Measurements from ENCODE around the gene PCP4L1.

The PCP4L1 gene

GRCh38 chr1:161258439-161259344 is at the start of gene PCP4L1:
TSS of gene PCP4L1 (plus strand) at chr1:161258745. CDS start at chr1:161258975, 230 bp downstream.
- peak; percentile 34 for DNase-seq
- H3K4me1 ChIP-seq (ENCODE audit: low read length), result peaks cover 14% of the 10 kb centered on the region
- H3K79me2 ChIP-seq (ENCODE audit: low read length), result no peaks in the 10 kb centered on the region
- no peaks in the 10 kb centered on the region for H3K36me3 ChIP-seq (replicated peaks; ENCODE audit: insufficient read depth, low read length)
- no peaks in the 10 kb centered on the region for H3K9me2 ChIP-seq (replicated peaks; ENCODE audit: insufficient read depth, low read length)
- H3K27me3 ChIP-seq (replicated peaks; ENCODE audit: insufficient read depth, low read length), result peaks cover 4% of the 10 kb centered on the region; the same call in 1 of the 2 replicates
- H2AFZ ChIP-seq (ENCODE audit: low read length), result no peak within 1 kb of the TSS
- TF ChIP-seq EZH2 (optimal IDR thresholded peaks at IDR 0.05; ENCODE audit: low read depth, low read length) (no peak), CTCF (IDR thresholded peaks at IDR 0.05; ENCODE audit: low read length) (no peak), EZH2phosphoT487 (IDR thresholded peaks at IDR 0.05; ENCODE audit: low read length) (no peak)
- H3F3A ChIP-seq (ENCODE audit: insufficient read depth, low read length), result no peaks in the 10 kb centered on the region
- H3K27ac ChIP-seq (ENCODE audit: low read length), result no peak within 1 kb of the TSS
- H3K4me3 ChIP-seq (ENCODE audit: low read length), result peak within 1 kb of the TSS; percentile 14; the same call in 1 of the 2 replicates
- no peak within 1 kb of the TSS for H3K9ac ChIP-seq (ENCODE audit: low read length)
- H3K9me3 ChIP-seq (replicated peaks; ENCODE audit: insufficient read depth, low read length), result no peaks in the 10 kb centered on the region
- no peaks in the 10 kb centered on the region for H4K20me1 ChIP-seq (ENCODE audit: insufficient read depth, low read length)
- peak within 1 kb of the TSS; percentile 19; the same call in 1 of the 2 replicates for H3K4me2 ChIP-seq (ENCODE audit: low read depth, low read length)

GRCh38 chr1:161209790-161210409 is 48.6 kb upstream of the PCP4L1 start:
- Histone ChIP-seq H3K9me3 (replicated peaks; ENCODE audit: insufficient read depth, low read length) (no peaks in the 10 kb centered on the region), H3K27me3 (replicated peaks; ENCODE audit: insufficient read depth, low read length) (no peaks in the 10 kb centered on the region), H3K4me1 (ENCODE audit: low read length) (peaks cover 12% of the 10 kb centered on the region), H3F3A (ENCODE audit: insufficient read depth, low read length) (0 out of 2 replicates have a peak, but pooled peaks cover 3% of the 10 kb centered on the region), H3K9ac (ENCODE audit: low read length) (no peak overlapping the region), H4K20me1 (ENCODE audit: insufficient read depth, low read length) (no peaks in the 10 kb centered on the region), H2AFZ (ENCODE audit: low read length) (no peak overlapping the region), H3K36me3 (replicated peaks; ENCODE audit: insufficient read depth, low read length) (peaks cover 34% of the 10 kb centered on the region; the same call in 1 of the 2 replicates), H3K4me3 (ENCODE audit: low read length) (no peak overlapping the region), H3K4me2 (ENCODE audit: low read depth, low read length) (peak overlapping the region; percentile 9; the same call in 1 of the 2 replicates), H3K9me2 (replicated peaks; ENCODE audit: insufficient read depth, low read length) (no peaks in the 10 kb centered on the region), H3K27ac (ENCODE audit: low read length) (no peak overlapping the region; the same call in 1 of the 2 replicates), H3K79me2 (ENCODE audit: low read length) (peaks cover 31% of the 10 kb centered on the region)
- DNase-seq, result peak; percentile 90
- TF ChIP-seq EZH2 (optimal IDR thresholded peaks at IDR 0.05; ENCODE audit: low read depth, low read length) (no peak), CTCF (IDR thresholded peaks at IDR 0.05; ENCODE audit: low read length) (peak; percentile 99), EZH2phosphoT487 (IDR thresholded peaks at IDR 0.05; ENCODE audit: low read length) (no peak)

- H3K27ac ChIP-seq (ENCODE audit: low read length), result no peak overlapping the region
- H3K36me3 ChIP-seq (replicated peaks; ENCODE audit: insufficient read depth, low read length), result peaks cover 17% of the 10 kb centered on the region; the same call in 1 of the 2 replicates
- H3K79me2 ChIP-seq (ENCODE audit: low read length), result peaks cover 7% of the 10 kb centered on the region
- H3K4me3 ChIP-seq (ENCODE audit: low read length), result no peak overlapping the region
- no peaks in the 10 kb centered on the region for H3K27me3 ChIP-seq (replicated peaks; ENCODE audit: insufficient read depth, low read length)
- TF ChIP-seq CTCF (IDR thresholded peaks at IDR 0.05; ENCODE audit: low read length) (no peak), EZH2phosphoT487 (IDR thresholded peaks at IDR 0.05; ENCODE audit: low read length) (no peak), EZH2 (optimal IDR thresholded peaks at IDR 0.05; ENCODE audit: low read depth, low read length) (no peak)
- H2AFZ ChIP-seq (ENCODE audit: low read length), result no peak overlapping the region
- H3K4me2 ChIP-seq (ENCODE audit: low read depth, low read length), result no peak overlapping the region
- H3K4me1 ChIP-seq (ENCODE audit: low read length), result peaks cover 36% of the 10 kb centered on the region
- no peaks in the 10 kb centered on the region for H3K9me2 ChIP-seq (replicated peaks; ENCODE audit: insufficient read depth, low read length)
- H3F3A ChIP-seq (ENCODE audit: insufficient read depth, low read length), result peaks cover 30% of the 10 kb centered on the region
- no peak for DNase-seq
- H3K9ac ChIP-seq (ENCODE audit: low read length), result no peak overlapping the region
- no peaks in the 10 kb centered on the region for H3K9me3 ChIP-seq (replicated peaks; ENCODE audit: insufficient read depth, low read length)
- H4K20me1 ChIP-seq (ENCODE audit: insufficient read depth, low read length), result no peaks in the 10 kb centered on the region
Observed at GRCh38 chr1:161214369-161214768, 44.2 kb upstream of the PCP4L1 start.

Measured in MM.1S (cell line).